Thyroid gland (tissue), 4 donors: Measurements from ENCODE around the gene ACSL3.
A peak's percentile ranks its signal among the peaks of the same experiment; 100 is the strongest.

Experiments
- CTCF ChIP-seq, 6 experiments: fragments of 200-600 bp in 3 of 6; fragments of 450-650 bp in 3 of 6; sonication (generic) in 3 of 6; IDR thresholded peaks; one replicate each; pipeline ENCODE4 v1.5.1; 2016 to 2019; ENCODE audit warnings: antibody characterized with exemption in 6 of 6, mild to moderate bottlenecking in 2 of 6, inconsistent platforms in 1 of 6, moderate library complexity in 1 of 6
- POLR2A ChIP-seq, 2 donors: fragments of 450-650 bp; IDR thresholded peaks; one replicate each; pipeline ENCODE4 v1.6.1; 2017; ENCODE audit warnings: antibody characterized with exemption in 2 of 2, mild to moderate bottlenecking in 2 of 2, moderate library complexity in 1 of 2

GRCh38 chr2:222939208-222939856 lies 78.5 kb downstream of the ACSL3 start:
- TF ChIP-seq POLR2A (IDR thresholded peaks at IDR 0.05), result no peak
- TF ChIP-seq CTCF (IDR thresholded peaks at IDR 0.05), result peak in 5 of 6 experiments; percentile 27 to 69 (median 57)
